ENCODE measurements around the gene CCDC74A. TPM values are rescaled to one million over a fixed set of nuclear protein-coding genes. Genes with fewer than 3 reads are reported as not detected.

Gene CCDC74A
- total RNA-seq: 22.3 and 65.8 TPM in 2 replicates

DNA sequence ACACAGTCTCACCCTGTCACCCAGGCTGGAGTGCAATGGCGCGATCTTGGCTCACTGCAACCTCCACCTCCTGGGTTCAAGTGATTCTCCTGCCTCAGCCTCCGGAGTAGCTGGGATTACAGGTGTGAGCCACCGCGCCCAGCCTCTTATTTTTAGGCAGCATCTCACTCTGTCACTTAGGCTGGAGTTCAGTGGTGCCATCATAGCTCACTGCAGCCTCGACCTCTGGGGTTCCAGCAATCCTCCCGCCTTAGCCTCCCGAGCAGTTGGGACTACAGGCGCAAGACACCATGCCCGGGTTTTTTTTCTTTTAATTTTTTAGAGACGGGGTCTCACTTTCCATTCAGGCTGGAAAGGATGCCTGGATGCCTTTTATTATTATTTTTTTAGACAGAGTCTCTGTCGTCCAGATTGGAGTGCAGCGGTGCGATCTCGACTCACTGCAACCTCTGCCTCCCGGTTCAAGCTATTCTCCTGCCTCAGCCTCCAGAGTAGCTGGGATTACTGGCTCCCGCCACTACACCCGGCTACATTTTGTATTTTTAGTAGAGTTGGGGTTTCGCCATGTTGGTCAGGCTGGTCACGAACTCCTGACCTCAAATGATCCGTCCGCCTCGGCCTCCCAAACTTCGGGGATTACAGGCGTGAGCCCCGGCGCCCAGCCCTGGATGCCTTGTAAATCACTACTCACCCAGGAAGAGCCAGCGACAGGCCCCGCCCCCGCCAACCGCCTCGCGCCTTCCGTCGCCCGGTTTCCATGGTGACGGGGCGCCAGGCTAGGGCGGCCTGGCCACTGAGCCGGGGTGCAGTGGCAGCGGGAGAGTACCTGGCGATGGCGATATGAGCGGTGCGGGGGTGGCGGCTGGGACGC, at the start of gene CCDC74A:
Gene CCDC74A (plus strand): TSS at position 758 of the 871 bp plus-strand sequence. CDS start 83 bp downstream, at position 841.

DNA sequence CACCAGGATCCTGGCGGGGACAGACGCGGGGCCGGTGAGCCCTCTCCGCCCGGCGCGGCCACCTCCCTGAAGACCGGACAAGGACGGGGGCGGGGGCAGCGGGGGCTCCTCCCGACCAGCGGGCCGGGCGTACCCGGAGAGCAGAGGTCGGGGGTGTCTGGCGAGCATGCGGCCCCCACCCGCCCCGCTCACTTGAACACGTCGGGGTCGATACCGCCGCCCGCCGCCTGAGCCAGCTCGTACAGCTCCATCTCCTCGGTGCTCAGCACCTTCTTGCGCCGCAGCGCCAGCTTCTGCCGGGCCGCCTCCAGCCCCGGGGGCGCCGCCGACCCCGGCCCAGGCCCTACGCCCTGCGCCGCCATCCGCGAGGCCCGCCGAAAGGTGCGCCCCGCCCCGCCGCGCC, 35.7 kb upstream of the CCDC74A start, which contains the start of gene MZT2A:
Gene MZT2A (minus strand): TSS at position 383 of the 403 bp plus-strand sequence. CDS start 21 bp downstream, at position 362.

Other genes with a start within 250 kb of the CCDC74A start
- gene RAB6D, start 163.7 kb upstream of the CCDC74A start, total RNA-seq: under 0.01 TPM in 1 of 2 replicates, not detected in the other
- not detected in 2 replicates for gene TUBA3D, start 51.8 kb upstream of the CCDC74A start, total RNA-seq
- 233 and 269 TPM in 2 replicates for gene MZT2A, start 35.5 kb upstream of the CCDC74A start, total RNA-seq